GM12878 (cell line): ENCODE data around the gene ANP32A.

Experiments
- CTCF ChIP-seq, 3 experiments: IDR thresholded peaks in 2 of 3; conservative IDR thresholded peaks in 1 of 3; 2 replicates each; pipeline ENCODE4 v1.5.1; 2011; ENCODE audit warnings: low read depth in 3 of 3, low read length in 3 of 3, mild to moderate bottlenecking in 3 of 3, control low read depth in 2 of 3, moderate library complexity in 2 of 3, inconsistent platforms in 1 of 3, mixed read lengths in 1 of 3; ENCODE audit not compliant: control insufficient read depth in 2 of 3, insufficient read depth in 1 of 3; ENCODE audit errors: extremely low read depth in 1 of 3
- EP300 ChIP-seq, 2 experiments: fragments of 150-350 bp in 1 of 2; IDR thresholded peaks; 2 replicates each; pipeline ENCODE4 v1.6.1; 2011 to 2012; ENCODE audit warnings: low read depth in 2 of 2, low read length in 2 of 2, borderline replicate concordance in 1 of 2, improper control_type of control experiment in 1 of 2, inconsistent platforms in 1 of 2; ENCODE audit not compliant: control insufficient read depth in 1 of 2
- FOXM1 ChIP-seq: IDR thresholded peaks from 2 replicates; pipeline ENCODE4 v1.6.1; 2012; ENCODE audit warnings: low read depth, mild to moderate bottlenecking, inconsistent platforms, low read length, moderate library complexity
- JUND ChIP-seq: IDR thresholded peaks from 2 replicates; pipeline ENCODE4 v1.6.1; 2012; ENCODE audit warnings: low read depth, mild to moderate bottlenecking, low read length, improper control_type of control experiment, moderate library complexity
- POLR2A ChIP-seq: IDR thresholded peaks from 2 replicates; pipeline ENCODE4 v1.6.1; 2011; ENCODE audit warnings: low read depth, mild to moderate bottlenecking, low read length
- RAD21 ChIP-seq: IDR thresholded peaks from 2 replicates; pipeline ENCODE4 v1.6.1; 2011; ENCODE audit warnings: mild to moderate bottlenecking, low read depth, low read length, moderate library complexity; ENCODE audit not compliant: insufficient read depth
- SMC3 ChIP-seq: IDR thresholded peaks from 2 replicates; pipeline ENCODE4 v1.6.1; 2011; ENCODE audit warnings: low read length, improper control_type of control experiment, borderline replicate concordance
- STAT3 ChIP-seq: IDR thresholded peaks from 2 replicates; pipeline ENCODE4 v1.6.1; 2011; ENCODE audit warnings: low read depth, low read length, improper control_type of control experiment
- TAF1 ChIP-seq: IDR thresholded peaks from 2 replicates; pipeline ENCODE4 v1.6.1; 2011; ENCODE audit warnings: mild to moderate bottlenecking, low read depth, low read length, borderline replicate concordance
- USF1 ChIP-seq: IDR thresholded peaks from 2 replicates; pipeline ENCODE4 v1.6.1; 2011; ENCODE audit warnings: borderline replicate concordance, low read depth, mild to moderate bottlenecking, moderate library complexity, mixed read lengths, low read length; ENCODE audit not compliant: insufficient read depth; ENCODE audit errors: extremely low read length
- ZNF274 ChIP-seq: IDR thresholded peaks from one replicate; pipeline ENCODE4 v1.8.0; 2011; ENCODE audit not compliant: insufficient read length, insufficient read depth

GRCh38 chr15:68812069-68812468 is 8.6 kb downstream of the ANP32A start:
- no peak for TF ChIP-seq EP300 (IDR thresholded peaks at IDR 0.05; ENCODE audit: borderline replicate concordance in 1 of 2, control insufficient read depth in 1 of 2, low read depth in 2 of 2, low read length in 2 of 2)
- TF ChIP-seq JUND, result no peak
- no peak for TF ChIP-seq CTCF (IDR thresholded peaks at IDR 0.05 in 2 of 3, conservative IDR thresholded peaks at IDR 0.05 in 1 of 3; ENCODE audit: control insufficient read depth in 2 of 3, extremely low read depth in 1 of 3, insufficient read depth in 1 of 3, low read depth in 3 of 3, low read length in 3 of 3)
- no peak for TF ChIP-seq ZNF274
- TF ChIP-seq STAT3, result no peak
- no peak for TF ChIP-seq SMC3
- TF ChIP-seq USF1, result no peak
- no peak for TF ChIP-seq FOXM1
- TF ChIP-seq RAD21, result no peak
- TF ChIP-seq POLR2A, result no peak
- no peak for TF ChIP-seq TAF1
